ENCODE results near the gene OSBPL9.

Gene OSBPL9

GRCh38 chr1:51634618-51635017 is 17.7 kb downstream of the OSBPL9 start:
- no peaks in the 10 kb centered on the region for H3K9me3 ChIP-seq (ENCODE audit: control insufficient read depth, insufficient read depth, low read depth, low read length)
- ChIA-PET CTCF (no interaction called here), POLR2A (no interaction called here)
- no peaks in the 10 kb centered on the region; a peak in 1 of 3 replicates for H3K36me3 ChIP-seq (ENCODE audit: control insufficient read depth in 2 of 2, insufficient read depth in 1 of 2, low read length in 2 of 2)
- no peak overlapping the region for H3K4me3 ChIP-seq (ENCODE audit: low read depth, low read length)
- H3K27ac ChIP-seq (ENCODE audit: extremely low read depth, low read depth, low read length): no peak overlapping the region
- no peak for TF ChIP-seq ZNF692 (tag by site-specific recombination; IDR thresholded peaks at IDR 0.05)
- no peak for TF ChIP-seq ZNF555 (tag by site-specific recombination; conservative IDR thresholded peaks at IDR 0.05)
- no peak for TF ChIP-seq ZSCAN23 (tag by site-specific recombination; IDR thresholded peaks at IDR 0.05)
- TF ChIP-seq ZBTB17 (tag by site-specific recombination; IDR thresholded peaks at IDR 0.05): no peak
- peak; percentile 46; the same call in 1 of the 2 replicates for TF ChIP-seq PRDM1 (tag by site-specific recombination; IDR thresholded peaks at IDR 0.05)
- TF ChIP-seq PRDM6 (tag by site-specific recombination; IDR thresholded peaks at IDR 0.05): no peak
- TF ChIP-seq REPIN1 (tag by site-specific recombination; IDR thresholded peaks at IDR 0.05; ENCODE audit: low read depth): no peak
- no peak for TF ChIP-seq PBX3 (CRISPR knock-in tag; IDR thresholded peaks at IDR 0.05)
- H3K4me1 ChIP-seq (ENCODE audit: control insufficient read depth, insufficient read depth, low read length): no peaks in the 10 kb centered on the region

- H3K36me3 ChIP-seq (ENCODE audit: control insufficient read depth in 2 of 2, insufficient read depth in 1 of 2, low read length in 2 of 2): no peaks in the 10 kb centered on the region; a peak in 1 of 3 replicates
- CTCF ChIA-PET: interaction anchor here (0.6 kb wide), 1 partner anchor 371 kb away, joined by 4 read pairs; no protein-coding TSS in a partner anchor
- no peak overlapping the region for H3K4me3 ChIP-seq (ENCODE audit: low read depth, low read length)
- no peaks in the 10 kb centered on the region for H3K4me1 ChIP-seq (ENCODE audit: control insufficient read depth, insufficient read depth, low read length)
- no peaks in the 10 kb centered on the region for H3K9me3 ChIP-seq (ENCODE audit: control insufficient read depth, insufficient read depth, low read depth, low read length)
- H3K27ac ChIP-seq (ENCODE audit: extremely low read depth, low read depth, low read length): no peak overlapping the region
- TF ChIP-seq ZNF585B (tag by site-specific recombination; IDR thresholded peaks at IDR 0.05): no peak
- no peak for TF ChIP-seq ZNF548 (tag by site-specific recombination; IDR thresholded peaks at IDR 0.05)
- TF ChIP-seq ZNF707 (tag by site-specific recombination; IDR thresholded peaks at IDR 0.05): no peak
- no peak for TF ChIP-seq ZFHX2 (tag by site-specific recombination; conservative IDR thresholded peaks at IDR 0.05)
- TF ChIP-seq ZSCAN5A (tag by site-specific recombination; IDR thresholded peaks at IDR 0.05): no peak
- TF ChIP-seq MYNN (tag by site-specific recombination; IDR thresholded peaks at IDR 0.05; ENCODE audit: borderline replicate concordance): no peak
- TF ChIP-seq KLF1 (tag by site-specific recombination; IDR thresholded peaks at IDR 0.05): no peak
- TF ChIP-seq ZNF433 (tag by site-specific recombination; IDR thresholded peaks at IDR 0.05; ENCODE audit: low read depth): no peak
- TF ChIP-seq SETDB1 (IDR thresholded peaks at IDR 0.05; ENCODE audit: insufficient read length, low read length): no peak
- TF ChIP-seq ZNF112 (tag by site-specific recombination; IDR thresholded peaks at IDR 0.05): no peak
- TF ChIP-seq ZNF530 (tag by site-specific recombination; IDR thresholded peaks at IDR 0.05; ENCODE audit: low read depth): no peak
- no peak for TF ChIP-seq SALL2 (tag by site-specific recombination; IDR thresholded peaks at IDR 0.05; ENCODE audit: borderline replicate concordance)
- TF ChIP-seq BCL6B (tag by site-specific recombination; IDR thresholded peaks at IDR 0.05): no peak
- POLR2A ChIA-PET: no interaction called here
Observed at GRCh38 chr1:51635615-51636014, 18.7 kb downstream of the OSBPL9 start.

Data from HEK293 (cell line).